Esophagus muscularis mucosa (tissue), 4 donors: Measurements from ENCODE around the gene MZT2B.

Source experiments
- EP300 ChIP-seq: sonication (generic); formaldehyde crosslinking; IDR thresholded peaks from one replicate; pipeline ENCODE4 v1.6.1; 2017; ENCODE audit warnings: antibody characterized with exemption
- POLR2A ChIP-seq: fragments of 450-650 bp; IDR thresholded peaks from one replicate; pipeline ENCODE4 v1.6.1; 2017; ENCODE audit warnings: antibody characterized with exemption, moderate library complexity, mild to moderate bottlenecking, low read depth
- POLR2AphosphoS5 ChIP-seq, 2 donors: sonication (generic); formaldehyde crosslinking; IDR thresholded peaks; one replicate each; pipeline ENCODE4 v1.6.1; 2017; ENCODE audit warnings: antibody characterized with exemption in 2 of 2
- TF ChIP-seq, protein P1 (sequence below), 3 experiments: fragments of 200-600 bp in 2 of 3; fragments of 450-650 bp in 1 of 3; sonication (generic) in 2 of 3; IDR thresholded peaks; one replicate each; pipeline ENCODE4 v1.5.1; 2017 to 2019; ENCODE audit warnings: antibody characterized with exemption in 3 of 3, mild to moderate bottlenecking in 2 of 3, moderate library complexity in 1 of 3

DNA sequence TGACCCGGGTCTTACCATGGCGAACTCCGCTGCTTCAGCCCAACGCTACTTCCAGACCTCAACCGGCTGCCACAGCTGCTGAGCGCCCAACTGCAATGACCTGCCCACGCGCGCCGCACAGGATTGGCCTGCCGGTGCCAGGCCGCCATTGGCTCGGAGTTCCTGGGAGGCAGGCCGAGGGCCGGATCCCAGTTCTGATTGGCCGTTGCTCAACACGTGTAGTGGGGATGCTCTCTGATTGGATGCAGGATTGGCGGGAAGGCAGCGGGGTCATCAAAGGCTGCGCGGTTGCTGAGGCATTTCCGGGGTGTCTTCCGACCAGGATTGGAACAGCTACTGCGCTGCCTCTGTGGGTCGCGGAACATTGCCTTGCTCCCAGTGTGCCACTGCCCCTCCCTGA, 16.3 kb downstream of the MZT2B start, which contains the start of gene TUBA3E:
- TF ChIP-seq, protein P1, sequence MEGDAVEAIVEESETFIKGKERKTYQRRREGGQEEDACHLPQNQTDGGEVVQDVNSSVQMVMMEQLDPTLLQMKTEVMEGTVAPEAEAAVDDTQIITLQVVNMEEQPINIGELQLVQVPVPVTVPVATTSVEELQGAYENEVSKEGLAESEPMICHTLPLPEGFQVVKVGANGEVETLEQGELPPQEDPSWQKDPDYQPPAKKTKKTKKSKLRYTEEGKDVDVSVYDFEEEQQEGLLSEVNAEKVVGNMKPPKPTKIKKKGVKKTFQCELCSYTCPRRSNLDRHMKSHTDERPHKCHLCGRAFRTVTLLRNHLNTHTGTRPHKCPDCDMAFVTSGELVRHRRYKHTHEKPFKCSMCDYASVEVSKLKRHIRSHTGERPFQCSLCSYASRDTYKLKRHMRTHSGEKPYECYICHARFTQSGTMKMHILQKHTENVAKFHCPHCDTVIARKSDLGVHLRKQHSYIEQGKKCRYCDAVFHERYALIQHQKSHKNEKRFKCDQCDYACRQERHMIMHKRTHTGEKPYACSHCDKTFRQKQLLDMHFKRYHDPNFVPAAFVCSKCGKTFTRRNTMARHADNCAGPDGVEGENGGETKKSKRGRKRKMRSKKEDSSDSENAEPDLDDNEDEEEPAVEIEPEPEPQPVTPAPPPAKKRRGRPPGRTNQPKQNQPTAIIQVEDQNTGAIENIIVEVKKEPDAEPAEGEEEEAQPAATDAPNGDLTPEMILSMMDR (IDR thresholded peaks at IDR 0.05), result no peak
- TF ChIP-seq EP300 (no peak), POLR2A (no peak), POLR2AphosphoS5 (IDR thresholded peaks at IDR 0.05) (no peak)
